ENCODE data around the gene SLC24A5. TPM values are rescaled to one million over a fixed set of nuclear protein-coding genes. Genes with fewer than 3 reads are reported as not detected.

SLC24A5 gene
- total and polyA plus RNA-seq, 10 donors, result 0.06 TPM; not detected in 9

- 69 to 76% (median 72%) methylated on average over 6 of the region's 6 CpGs for WGBS, 5 donors
Observed at GRCh38 chr15:48084759-48085590, 35.8 kb upstream of the SLC24A5 start.

GRCh38 chr15:48085591-48085930 is 35.2 kb upstream of the SLC24A5 start:
- Histone ChIP-seq H3K27ac (no peak overlapping the region), H3K9me3 (no peaks in the 10 kb centered on the region), H3K27me3 (replicated peaks in 1 of 7) (peaks cover 0 to 5% (median 0%) of the 10 kb centered on the region in 7 donors), H3K4me1 (no peaks in the 10 kb centered on the region), H3K36me3 (no peaks in the 10 kb centered on the region), H3K4me3 (no peak overlapping the region)
- DNase-seq, result no peak
- no peak for TF ChIP-seq CTCF (IDR thresholded peaks at IDR 0.05 in 8 of 11, conservative IDR thresholded peaks at IDR 0.05 in 3 of 11)
- no peak for TF ChIP-seq POLR2A (IDR thresholded peaks at IDR 0.05)
- no peak for TF ChIP-seq POLR2AphosphoS5 (IDR thresholded peaks at IDR 0.05)
- WGBS, 5 donors, result 89 to 97% (median 94%) methylated on average over 6 of the region's 6 CpGs
- intact Hi-C loops (cut with DNase I; ENCODE audit: low total_unique reads), result no loop called here

More at GRCh38 chr15:48084759-48085590, 35.8 kb upstream of the SLC24A5 start:
- Histone ChIP-seq H3K4me1 (no peaks in the 10 kb centered on the region), H3K36me3 (no peaks in the 10 kb centered on the region), H3K27ac (no peak overlapping the region), H3K9me3 (no peaks in the 10 kb centered on the region), H3K4me3 (no peak overlapping the region), H3K27me3 (replicated peaks in 1 of 7) (peaks cover 0 to 5% (median 0%) of the 10 kb centered on the region in 7 donors)
- intact Hi-C loops (cut with DNase I; ENCODE audit: low total_unique reads), result no loop called here
- TF ChIP-seq CTCF (IDR thresholded peaks at IDR 0.05 in 8 of 11, conservative IDR thresholded peaks at IDR 0.05 in 3 of 11) (no peak), POLR2A (IDR thresholded peaks at IDR 0.05) (no peak), POLR2AphosphoS5 (IDR thresholded peaks at IDR 0.05) (no peak)
- no peak for DNase-seq

- no peaks in the 10 kb centered on the region for H3K9me3 ChIP-seq
- H3K4me3 ChIP-seq, result no peak overlapping the region
- TF ChIP-seq CTCF (IDR thresholded peaks at IDR 0.05 in 8 of 11, conservative IDR thresholded peaks at IDR 0.05 in 3 of 11), result no peak
- no peak for TF ChIP-seq POLR2AphosphoS5 (IDR thresholded peaks at IDR 0.05)
- TF ChIP-seq POLR2A (IDR thresholded peaks at IDR 0.05), result no peak
- no peak for DNase-seq
- no peaks in the 10 kb centered on the region for H3K4me1 ChIP-seq
- H3K36me3 ChIP-seq, result no peaks in the 10 kb centered on the region
- 64 to 82% (median 80%) methylated on average over 5 of the region's 5 CpGs for WGBS, 5 donors
- peaks cover 0 to 5% (median 0%) of the 10 kb centered on the region in 7 donors for H3K27me3 ChIP-seq (replicated peaks in 1 of 7)
- no peak overlapping the region for H3K27ac ChIP-seq
- intact Hi-C loops (cut with DNase I; ENCODE audit: low total_unique reads), result no loop called here
Observed at GRCh38 chr15:48086133-48086532, 34.7 kb upstream of the SLC24A5 start.

- 49 to 63% (median 59%) methylated on average over 5 of the region's 5 CpGs for WGBS, 5 donors
- H3K4me3 ChIP-seq, result no peak overlapping the region
- H3K4me1 ChIP-seq, result no peaks in the 10 kb centered on the region
- no peak for DNase-seq
- H3K27me3 ChIP-seq (replicated peaks in 1 of 7), result peaks cover 0 to 5% (median 0%) of the 10 kb centered on the region in 7 donors
- TF ChIP-seq POLR2AphosphoS5 (IDR thresholded peaks at IDR 0.05), result no peak
- no peak for TF ChIP-seq CTCF (IDR thresholded peaks at IDR 0.05 in 8 of 11, conservative IDR thresholded peaks at IDR 0.05 in 3 of 11)
- no peak for TF ChIP-seq POLR2A (IDR thresholded peaks at IDR 0.05)
- intact Hi-C loops (cut with DNase I; ENCODE audit: low total_unique reads), result no loop called here
- H3K36me3 ChIP-seq, result no peaks in the 10 kb centered on the region
- no peaks in the 10 kb centered on the region for H3K9me3 ChIP-seq
- no peak overlapping the region for H3K27ac ChIP-seq
Observed at GRCh38 chr15:48086576-48086975, 34.2 kb upstream of the SLC24A5 start.
